ENCODE results near the gene SULT4A1.

Gene SULT4A1

GRCh38 chr22:43858156-43858895 lies 4.0 kb downstream of the SULT4A1 start:
- H3K27ac ChIP-seq = no peak overlapping the region
- peak in 1 of 2 donors; percentile 20 for DNase-seq
- peaks cover 0 to 4% (median 0%) of the 10 kb centered on the region in 3 donors for H3K9me3 ChIP-seq
- peaks cover 0 to 9% (median 2%) of the 10 kb centered on the region in 4 donors for H3K4me1 ChIP-seq
- TF ChIP-seq CTCF (IDR thresholded peaks at IDR 0.05) = no peak
- intact Hi-C loops (cut with DNase I; ENCODE audit: low total_unique reads) = no loop called here
- H3K4me3 ChIP-seq = no peak overlapping the region
- H3K27me3 ChIP-seq = peaks cover 0 to 49% of the 10 kb centered on the region in 2 donors
- no peaks in the 10 kb centered on the region for H3K36me3 ChIP-seq

- Histone ChIP-seq H3K4me1 (peaks cover 0 to 6% (median 2%) of the 10 kb centered on the region in 4 donors), H3K27me3 (peaks cover 0 to 46% of the 10 kb centered on the region in 2 donors), H3K36me3 (no peaks in the 10 kb centered on the region), H3K4me3 (no peak overlapping the region), H3K9me3 (peaks cover 0 to 4% (median 0%) of the 10 kb centered on the region in 3 donors), H3K27ac (no peak overlapping the region)
- no peak for DNase-seq
- intact Hi-C loops (cut with DNase I; ENCODE audit: low total_unique reads) = no loop called here
- TF ChIP-seq CTCF (IDR thresholded peaks at IDR 0.05) = no peak
Measured at GRCh38 chr22:43857367-43857766, 4.9 kb downstream of the SULT4A1 start.

- Histone ChIP-seq H3K4me1 (no peaks in the 10 kb centered on the region), H3K4me3 (no peak overlapping the region), H3K9me3 (peaks cover 0 to 4% (median 0%) of the 10 kb centered on the region in 3 donors), H3K27ac (no peak overlapping the region), H3K36me3 (no peaks in the 10 kb centered on the region), H3K27me3 (peaks cover 0 to 41% of the 10 kb centered on the region in 2 donors)
- TF ChIP-seq CTCF (IDR thresholded peaks at IDR 0.05) = no peak
- peak in 1 of 2 donors; percentile 19 for DNase-seq
- intact Hi-C loops (cut with DNase I; ENCODE audit: low total_unique reads) = no loop called here
Measured at GRCh38 chr22:43855431-43855830, 6.9 kb downstream of the SULT4A1 start.

GRCh38 chr22:43854786-43855271 lies 7.5 kb downstream of the SULT4A1 start:
- peak in 1 of 2 donors; percentile 34 for DNase-seq
- H3K36me3 ChIP-seq = no peaks in the 10 kb centered on the region
- H3K27ac ChIP-seq = no peak overlapping the region
- TF ChIP-seq CTCF (IDR thresholded peaks at IDR 0.05) = no peak
- intact Hi-C loops (cut with DNase I; ENCODE audit: low total_unique reads) = no loop called here
- peaks cover 0 to 36% of the 10 kb centered on the region in 2 donors for H3K27me3 ChIP-seq
- H3K9me3 ChIP-seq = peaks cover 0 to 4% (median 0%) of the 10 kb centered on the region in 3 donors
- no peak overlapping the region for H3K4me3 ChIP-seq
- H3K4me1 ChIP-seq = no peaks in the 10 kb centered on the region

GRCh38 chr22:43854121-43854785 lies 8.1 kb downstream of the SULT4A1 start:
- intact Hi-C loops (cut with DNase I; ENCODE audit: low total_unique reads) = no loop called here
- no peak for TF ChIP-seq CTCF (IDR thresholded peaks at IDR 0.05)
- Histone ChIP-seq H3K9me3 (peaks cover 0 to 4% (median 0%) of the 10 kb centered on the region in 3 donors), H3K4me1 (no peaks in the 10 kb centered on the region), H3K27ac (no peak overlapping the region), H3K4me3 (no peak overlapping the region), H3K27me3 (peaks cover 0 to 33% of the 10 kb centered on the region in 2 donors), H3K36me3 (no peaks in the 10 kb centered on the region)
- peak in 1 of 2 donors; percentile 49 for DNase-seq
